ENCODE measurements around the gene SHISA4.
"Not testable (repeated sequence)": the region's sequence is repeated elsewhere in the genome, so short reads cannot be mapped to it uniquely, and the experiment has no call there.

The SHISA4 gene, protein sequence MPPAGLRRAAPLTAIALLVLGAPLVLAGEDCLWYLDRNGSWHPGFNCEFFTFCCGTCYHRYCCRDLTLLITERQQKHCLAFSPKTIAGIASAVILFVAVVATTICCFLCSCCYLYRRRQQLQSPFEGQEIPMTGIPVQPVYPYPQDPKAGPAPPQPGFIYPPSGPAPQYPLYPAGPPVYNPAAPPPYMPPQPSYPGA

GRCh38 chr1:201888282-201889089, at the start of gene SHISA4:
Gene SHISA4 (plus strand): TSS chr1:201888898. CDS start chr1:201888995, 97 bp downstream.
- DNase-seq (ENCODE audit: low read depth), result no peak

DNA sequence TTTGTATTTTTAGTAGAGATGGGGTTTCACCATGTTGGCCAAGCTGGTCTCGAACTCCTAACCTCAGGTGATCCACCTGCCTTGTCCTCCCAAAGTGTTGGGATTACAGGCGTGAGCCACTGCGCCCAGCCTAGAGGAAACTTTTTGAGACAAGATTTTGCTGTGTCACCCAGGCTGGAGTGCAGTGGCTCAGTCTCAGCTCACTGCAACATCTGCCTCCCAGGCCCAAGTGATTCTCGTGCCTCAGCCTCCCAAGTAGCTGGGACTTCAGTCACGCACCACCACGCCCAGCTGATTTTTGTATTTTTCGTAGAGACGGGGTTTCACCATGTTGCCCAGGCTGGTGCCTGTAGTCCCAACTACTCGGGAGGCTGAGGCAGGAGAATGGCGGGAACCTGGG, 49.6 kb upstream of the SHISA4 start:
- not testable (repeated sequence) for DNase-seq (ENCODE audit: low read depth)

- DNase-seq (ENCODE audit: low read depth), result no peak
Measured at GRCh38 chr1:201840055-201840454, 48.6 kb upstream of the SHISA4 start.

DNA sequence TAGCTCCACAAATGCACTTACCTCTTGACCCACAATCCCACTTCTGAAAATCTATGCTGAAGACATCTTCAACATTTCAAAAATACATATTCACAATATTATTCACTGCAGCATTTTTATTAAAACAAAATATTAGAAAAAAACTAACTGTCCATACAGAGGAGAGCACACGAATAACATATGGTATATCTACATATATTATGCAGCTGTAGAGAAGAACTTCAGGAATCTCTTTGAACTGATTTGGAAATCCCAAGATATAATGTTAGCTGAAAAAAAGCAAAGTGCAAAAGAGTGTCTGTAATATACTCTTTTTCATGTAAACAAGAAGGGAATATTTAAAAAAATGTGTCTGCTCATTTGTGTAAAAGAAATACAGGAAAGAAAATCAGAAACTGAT, 48.2 kb upstream of the SHISA4 start:
- no peak for DNase-seq (ENCODE audit: low read depth)

DNA sequence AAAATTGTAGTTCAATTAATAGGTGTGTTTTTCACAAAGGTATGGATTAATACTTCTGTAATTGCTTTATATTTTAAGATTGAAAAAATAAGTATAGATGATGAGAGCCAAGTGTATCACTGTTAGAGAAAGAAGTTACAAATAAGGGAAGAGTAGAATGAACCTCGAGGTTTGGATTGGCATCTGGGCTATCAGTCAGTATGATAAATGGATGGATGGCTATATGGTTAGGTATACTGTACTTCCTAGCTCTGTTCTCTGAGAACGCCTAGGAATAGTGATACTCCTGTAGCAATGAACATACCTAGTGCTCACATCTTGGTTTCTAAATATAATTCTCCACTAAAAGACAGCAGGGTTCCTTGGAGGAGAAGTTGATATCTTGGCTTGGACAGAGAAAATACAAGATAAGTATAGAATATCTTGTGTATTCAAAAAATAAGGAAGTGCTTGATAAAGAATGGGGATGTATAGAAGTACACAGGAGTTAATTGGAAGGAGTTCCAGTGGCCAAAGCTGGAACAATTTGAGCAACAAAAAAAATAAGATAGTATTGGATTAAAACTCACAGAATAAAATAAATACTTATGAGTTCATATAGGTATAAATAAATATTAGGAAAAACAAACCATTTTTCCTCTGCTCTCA, 47.3 kb upstream of the SHISA4 start:
- no peak for DNase-seq (ENCODE audit: low read depth)

- DNase-seq (ENCODE audit: low read depth), result no peak
Measured at GRCh38 chr1:201842472-201843027, 46.1 kb upstream of the SHISA4 start.

DNA sequence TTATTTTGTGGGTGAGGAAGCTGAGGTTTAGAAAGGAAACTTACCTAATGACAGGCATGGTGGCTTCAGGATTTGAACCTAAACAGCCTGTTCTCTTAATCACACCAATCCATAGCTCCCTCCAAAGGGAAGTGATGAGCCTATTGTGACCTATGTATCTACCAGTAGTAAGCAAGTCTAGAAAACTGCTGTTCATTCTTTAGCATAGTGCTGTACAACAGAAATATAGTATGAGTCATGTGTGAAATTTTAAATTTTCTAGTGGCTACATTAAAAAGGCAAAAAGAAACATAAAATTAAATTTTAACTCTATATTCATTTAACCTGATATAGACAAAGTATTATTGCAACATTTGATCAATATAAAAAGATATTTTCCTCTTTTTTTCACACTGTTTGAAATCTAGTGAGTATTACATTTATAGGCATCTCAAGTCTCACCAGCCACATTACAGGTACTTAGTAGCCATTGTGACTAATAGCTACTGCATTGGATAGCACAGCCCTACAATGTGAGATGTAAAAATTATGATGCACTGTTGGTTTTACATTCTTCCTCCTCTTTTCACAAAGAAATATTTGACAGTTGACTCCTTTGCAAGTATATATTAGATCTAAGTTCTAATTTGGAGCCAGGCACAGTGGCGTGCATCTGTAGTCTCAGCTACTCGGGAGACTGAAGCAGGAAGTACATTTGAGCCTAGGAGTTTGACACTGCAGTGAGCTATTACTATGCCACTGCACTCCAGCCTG, 43.2 kb upstream of the SHISA4 start:
- no peak for DNase-seq (ENCODE audit: low read depth)

GRCh38 chr1:201847150-201847549, 41.5 kb upstream of the SHISA4 start:
- no peak for DNase-seq (ENCODE audit: low read depth)

- DNase-seq (ENCODE audit: low read depth), result no peak
Measured at GRCh38 chr1:201848230-201848629, 40.5 kb upstream of the SHISA4 start.

GRCh38 chr1:201849372-201850052, 39.2 kb upstream of the SHISA4 start:
- DNase-seq (ENCODE audit: low read depth), result no peak

DNA sequence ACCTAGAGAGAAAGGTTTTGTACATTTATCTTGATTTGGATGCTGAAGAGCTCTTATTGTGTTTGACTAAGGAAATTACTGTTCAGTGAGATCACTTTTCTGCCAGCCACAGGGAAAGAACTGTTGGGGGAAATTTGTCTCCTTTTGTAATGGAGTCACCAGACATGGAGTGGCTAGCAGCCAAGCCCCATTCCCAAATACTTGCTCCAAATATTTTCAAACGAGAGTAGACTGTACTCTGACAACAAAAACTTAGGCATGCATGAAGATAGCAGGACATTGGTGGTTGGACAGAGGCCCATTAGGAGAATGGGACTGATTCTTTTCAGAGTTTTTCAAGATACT, 38.7 kb upstream of the SHISA4 start:
- DNase-seq (ENCODE audit: low read depth), result peak; percentile 8

GRCh38 chr1:201851949-201852348, 36.7 kb upstream of the SHISA4 start:
- no peak for DNase-seq (ENCODE audit: low read depth)

DNA sequence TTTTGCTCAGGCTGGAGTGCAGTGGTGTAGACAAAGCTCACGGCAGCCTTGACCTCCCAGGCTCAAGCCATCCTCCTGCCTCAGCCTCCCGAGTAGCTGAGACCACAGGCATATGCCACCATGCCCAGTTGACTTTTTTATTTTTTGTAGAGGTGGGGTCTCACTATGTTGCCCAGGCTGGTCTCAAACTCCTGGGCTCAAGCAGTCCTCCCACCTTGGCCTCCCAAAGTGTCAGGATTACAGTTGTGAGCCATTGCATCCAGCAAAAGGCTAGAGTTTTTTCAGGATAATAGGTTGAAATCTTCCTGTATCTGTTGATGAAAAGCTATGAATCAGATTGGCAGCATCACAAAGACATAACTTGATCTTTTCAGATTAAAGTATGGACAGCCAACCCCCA, 32.0 kb upstream of the SHISA4 start:
- DNase-seq (ENCODE audit: low read depth), result not testable (repeated sequence)

- no peak for DNase-seq (ENCODE audit: low read depth)
Measured at GRCh38 chr1:201859424-201859823, 29.3 kb upstream of the SHISA4 start.

GRCh38 chr1:201861448-201861847, 27.2 kb upstream of the SHISA4 start:
- no peak for DNase-seq (ENCODE audit: low read depth)

GRCh38 chr1:201870397-201870796, 18.3 kb upstream of the SHISA4 start:
- DNase-seq (ENCODE audit: low read depth), result no peak

- DNase-seq (ENCODE audit: low read depth), result no peak
Measured at GRCh38 chr1:201874672-201875071, 14.0 kb upstream of the SHISA4 start.

- no peak for DNase-seq (ENCODE audit: low read depth)
Measured at GRCh38 chr1:201876148-201876818, 12.4 kb upstream of the SHISA4 start.

DNA sequence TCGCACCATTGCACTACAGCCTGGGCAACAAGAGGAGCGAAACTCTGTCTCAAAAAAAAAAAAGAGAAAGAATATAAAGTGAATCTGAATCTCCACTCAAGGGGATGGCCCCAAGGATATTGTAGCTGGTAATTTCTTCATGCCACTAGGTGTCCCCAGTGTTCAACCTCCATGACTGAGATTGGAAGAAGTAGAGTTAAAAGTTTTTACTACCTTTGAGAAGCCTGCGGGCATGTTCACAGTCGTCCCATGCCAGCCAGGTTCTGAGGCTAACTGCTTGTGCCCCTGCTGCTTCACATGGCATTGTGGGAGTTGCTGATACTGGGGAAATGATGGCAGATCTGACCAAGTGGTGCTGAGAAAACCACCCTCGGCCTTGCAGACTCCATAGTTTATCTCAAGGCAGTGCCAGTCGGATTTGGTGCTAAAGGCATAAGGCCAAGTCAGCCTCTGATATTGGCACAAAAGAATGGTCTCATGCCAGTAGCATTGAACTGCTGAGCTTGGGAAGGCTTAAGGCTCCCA, 10.8 kb upstream of the SHISA4 start:
- DNase-seq (ENCODE audit: low read depth), result no peak

GRCh38 chr1:201880928-201881571, 7.6 kb upstream of the SHISA4 start:
- no peak for DNase-seq (ENCODE audit: low read depth)
